Measurements from ENCODE around the gene KPNA3.
A peak's percentile ranks its signal among the peaks of the same experiment; 100 is the strongest.
"Not testable (repeated sequence)": the region's sequence is repeated elsewhere in the genome, so short reads cannot be mapped to it uniquely, and the experiment has no call there.

KPNA3 gene

DNA sequence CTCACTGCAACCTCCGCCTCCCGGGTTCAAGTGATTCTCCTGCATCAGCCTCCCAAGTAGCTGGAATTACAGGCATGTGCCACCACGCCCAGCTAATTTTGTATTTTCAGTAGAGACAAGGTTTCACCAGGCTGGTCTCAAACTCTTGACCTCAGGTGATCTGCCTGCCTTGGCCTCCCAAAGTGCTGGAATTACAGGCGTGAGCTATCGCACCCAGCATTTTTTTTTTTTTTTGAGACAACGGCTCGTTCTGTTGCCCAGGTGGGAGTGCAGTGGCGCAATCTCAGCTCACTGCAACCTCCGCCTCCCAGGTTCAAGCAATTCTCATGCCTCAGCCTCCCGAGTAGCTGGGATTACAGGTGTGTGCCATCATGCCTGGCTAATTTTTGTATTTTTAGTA is 10.6 kb upstream of the KPNA3 start:
- not testable (repeated sequence) for DNase-seq

DNA sequence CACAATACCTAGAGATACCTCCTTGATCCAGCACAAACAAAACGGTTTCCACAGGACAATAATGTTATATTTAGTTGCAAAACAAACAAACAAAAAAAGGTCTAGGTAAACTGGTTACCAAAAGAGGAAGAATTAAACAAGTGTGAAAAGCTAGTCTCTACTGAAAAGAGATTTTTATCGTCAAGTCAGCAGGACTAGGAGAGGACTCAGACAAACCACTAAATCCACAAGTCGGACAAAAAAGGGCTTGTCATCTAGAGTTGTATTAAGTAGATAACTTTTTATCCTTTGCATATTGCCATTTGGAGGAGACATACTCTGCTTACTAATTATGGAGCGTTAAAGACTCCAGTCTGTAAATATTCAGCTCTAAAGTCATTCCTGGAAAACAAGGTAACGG is 9.9 kb upstream of the KPNA3 start:
- DNase-seq, result no peak

DNA sequence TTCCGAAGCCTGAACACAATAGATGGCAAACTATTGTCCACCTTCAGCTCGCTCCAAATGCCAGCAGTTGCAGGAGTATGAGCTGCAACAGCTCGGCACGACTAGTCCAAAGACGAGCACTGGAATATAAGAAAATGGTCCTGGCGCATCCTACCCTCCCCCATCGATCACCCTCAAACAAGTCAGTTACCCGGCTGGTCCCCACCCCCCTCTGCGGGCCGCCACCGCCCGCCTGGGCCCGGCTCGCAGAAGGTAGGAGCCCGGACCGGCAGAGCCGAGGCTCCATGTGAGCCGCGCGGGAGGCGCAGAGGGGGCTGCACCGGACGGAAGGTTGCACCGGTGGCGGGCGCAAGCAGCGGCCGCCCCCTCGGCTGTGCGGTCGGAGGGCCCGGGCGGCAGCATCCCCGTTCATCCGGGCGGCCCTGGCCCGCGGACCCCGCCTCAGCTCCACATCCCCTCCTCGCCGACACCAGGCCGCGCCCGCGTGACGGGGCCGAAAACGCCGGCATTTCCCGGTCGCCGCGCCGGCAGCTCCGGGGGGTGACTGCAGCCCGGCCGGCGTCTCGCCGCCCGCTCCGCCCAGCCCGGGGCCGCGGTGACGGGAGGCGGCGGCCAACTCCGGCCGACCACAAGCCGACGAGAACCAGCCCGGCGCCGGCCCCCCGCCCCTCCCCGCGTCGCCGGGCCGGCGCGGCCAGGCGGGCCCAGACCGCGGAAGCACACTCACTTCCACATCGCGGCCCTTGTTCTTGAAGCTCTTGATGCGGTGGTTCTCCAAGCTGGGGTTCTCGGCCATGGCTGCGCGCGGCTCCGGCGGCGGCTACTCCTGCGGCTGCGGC is 552 bp downstream of the KPNA3 start:
- DNase-seq, result peak; percentile 61

DNA sequence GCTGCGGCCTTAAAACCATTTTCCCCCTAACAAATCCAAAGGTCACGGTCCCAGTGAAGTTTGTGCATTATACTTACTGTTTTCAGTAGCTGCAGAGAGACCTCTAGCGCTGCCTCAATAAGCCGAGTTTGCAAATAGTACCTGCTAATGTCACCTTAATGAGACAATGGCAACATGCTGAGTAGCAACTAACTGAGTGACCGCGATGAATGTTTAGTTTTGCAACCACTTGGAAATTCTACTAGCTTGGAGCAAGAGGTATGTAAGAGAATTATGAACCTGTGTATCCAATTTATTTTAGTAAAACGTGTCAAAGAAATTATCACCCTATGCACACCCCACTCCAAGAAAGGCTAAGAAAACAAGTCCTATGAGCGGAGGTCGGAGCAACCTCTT is 1.2 kb downstream of the KPNA3 start:
- DNase-seq, result peak; percentile 53

DNA sequence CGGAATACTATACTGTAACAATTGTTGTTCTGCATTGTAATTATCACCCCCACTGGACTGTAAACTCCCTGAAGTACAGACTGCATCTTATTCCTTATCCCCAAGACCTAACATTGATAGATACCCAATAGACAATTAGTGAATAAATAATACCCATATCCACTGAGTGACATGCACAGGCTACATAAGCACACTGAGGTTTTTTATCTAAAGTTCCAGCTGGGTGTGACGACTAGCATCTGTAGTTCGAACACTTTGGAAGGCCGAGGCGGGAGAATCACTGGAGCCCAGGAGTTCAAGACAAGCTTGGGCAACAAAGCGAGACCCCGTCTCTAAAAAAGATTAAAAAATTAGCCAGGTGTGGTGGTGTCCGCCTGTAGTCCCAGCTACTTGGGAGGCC is 2.5 kb downstream of the KPNA3 start:
- no peak for DNase-seq

DNA sequence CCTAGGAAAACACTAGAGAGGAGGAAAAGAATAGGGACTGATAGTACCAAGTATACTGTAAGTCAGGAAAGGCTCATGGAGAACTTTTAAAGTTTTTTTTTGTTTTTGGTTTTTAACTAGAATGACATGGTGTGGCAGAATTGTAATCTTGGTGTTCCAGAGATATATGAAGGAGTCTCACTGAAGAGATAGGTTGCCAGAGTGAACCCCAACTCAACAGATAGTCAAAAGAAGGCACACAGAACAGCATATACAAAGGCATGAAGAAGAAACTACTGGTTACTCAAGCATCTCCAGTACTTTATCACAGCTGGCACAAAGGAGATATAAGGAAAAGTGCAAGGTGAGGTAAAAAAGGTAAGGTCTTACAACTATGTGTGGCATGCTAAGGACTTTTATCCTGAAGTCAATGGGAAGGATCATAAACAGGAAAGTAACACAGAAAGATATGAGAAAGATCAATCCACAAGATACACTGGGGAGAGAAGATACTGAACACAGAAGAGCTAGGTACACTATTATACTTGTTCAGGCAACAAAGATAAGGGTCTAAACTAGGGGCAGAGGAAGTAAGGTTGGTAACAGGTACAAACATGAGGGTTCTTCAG is 6.0 kb downstream of the KPNA3 start:
- DNase-seq, result no peak

DNA sequence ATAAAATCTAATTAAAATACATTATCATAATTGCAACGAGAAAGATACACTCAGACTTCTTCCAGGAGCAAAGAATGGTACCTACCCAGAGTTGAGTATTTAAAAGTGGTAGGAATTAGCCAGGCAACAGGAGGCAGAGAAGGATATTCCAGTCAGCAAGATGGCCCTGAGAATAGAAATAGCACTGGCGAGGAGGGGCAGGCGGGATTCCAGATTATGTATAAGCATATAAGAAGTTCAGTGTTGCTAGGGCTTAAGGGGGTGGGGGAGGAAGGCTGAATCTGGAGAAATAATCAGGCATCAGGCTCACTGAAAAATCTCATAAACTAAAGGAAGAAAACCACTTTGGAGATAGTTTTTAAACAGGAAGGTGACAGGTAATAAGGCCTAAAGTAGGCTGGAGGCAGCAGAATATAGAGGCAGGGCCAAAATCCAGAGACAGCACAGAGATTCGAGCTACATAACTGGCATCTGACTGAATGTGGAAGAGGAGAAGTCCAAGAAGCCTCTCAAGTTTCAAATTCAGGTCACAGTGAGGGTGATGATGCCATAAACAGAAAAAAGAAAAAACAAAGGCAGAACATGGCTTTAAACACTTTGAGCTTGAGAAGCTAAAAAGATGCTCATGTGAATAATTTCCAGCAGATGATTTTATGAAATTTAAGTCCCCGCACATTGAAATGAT is 7.5 kb downstream of the KPNA3 start:
- DNase-seq, result no peak

DNA sequence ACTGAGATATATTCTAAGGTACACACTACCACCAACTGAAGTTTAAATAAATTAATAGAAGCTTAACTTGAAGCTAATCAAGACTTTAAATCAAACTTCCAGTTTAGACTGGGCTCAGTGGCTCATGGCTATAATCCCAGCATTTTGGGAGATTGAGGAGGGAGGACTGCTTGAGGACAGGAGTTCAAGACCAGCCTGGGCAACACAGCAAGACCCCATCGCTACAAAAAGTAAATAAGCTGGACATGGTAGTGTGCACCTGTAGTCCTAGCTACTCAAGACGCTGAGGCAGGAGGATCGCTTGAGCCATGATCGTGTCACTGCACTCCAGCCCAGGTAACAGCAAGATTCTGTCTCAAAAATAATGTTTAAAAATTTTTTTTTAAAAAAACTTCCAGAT is 8.6 kb downstream of the KPNA3 start:
- no peak for DNase-seq

DNA sequence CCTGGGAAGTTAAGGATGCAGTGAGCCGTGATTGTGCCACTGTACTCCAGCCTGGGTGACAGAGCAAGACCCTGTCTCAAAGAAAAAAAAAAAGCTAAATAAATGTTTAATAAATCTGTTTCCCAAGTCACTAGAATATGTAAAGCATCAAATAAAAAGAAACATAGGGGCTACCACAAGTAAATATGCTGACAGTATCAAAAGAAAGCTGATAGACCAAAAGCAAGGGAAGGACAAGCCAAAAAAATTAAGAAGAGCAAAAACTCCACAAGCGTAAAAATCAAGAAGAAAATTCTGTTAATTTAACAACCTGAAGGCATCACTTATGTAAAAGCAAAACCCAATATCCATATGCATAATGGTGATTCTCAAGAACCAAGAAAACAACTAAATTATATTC is 9.7 kb downstream of the KPNA3 start:
- no peak for DNase-seq

DNA sequence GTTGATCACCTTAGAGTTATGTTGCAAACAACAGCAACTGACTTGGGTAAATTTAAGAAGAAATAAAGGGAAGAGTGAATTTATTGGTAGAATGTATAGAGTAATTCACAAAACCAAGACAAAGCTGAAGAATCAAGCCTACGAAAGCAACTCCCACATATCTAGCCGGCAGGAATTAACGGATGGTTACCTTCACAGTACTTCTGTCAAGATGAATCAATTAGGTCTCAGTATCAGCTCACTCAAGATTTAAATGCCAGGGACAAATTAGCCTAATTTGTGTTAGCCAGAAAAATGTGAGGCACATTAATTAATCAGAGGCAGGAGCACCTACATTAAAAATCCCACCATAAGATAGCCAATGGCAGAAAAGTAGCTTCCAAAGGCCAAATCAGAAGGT is 10.7 kb downstream of the KPNA3 start:
- no peak for DNase-seq

DNA sequence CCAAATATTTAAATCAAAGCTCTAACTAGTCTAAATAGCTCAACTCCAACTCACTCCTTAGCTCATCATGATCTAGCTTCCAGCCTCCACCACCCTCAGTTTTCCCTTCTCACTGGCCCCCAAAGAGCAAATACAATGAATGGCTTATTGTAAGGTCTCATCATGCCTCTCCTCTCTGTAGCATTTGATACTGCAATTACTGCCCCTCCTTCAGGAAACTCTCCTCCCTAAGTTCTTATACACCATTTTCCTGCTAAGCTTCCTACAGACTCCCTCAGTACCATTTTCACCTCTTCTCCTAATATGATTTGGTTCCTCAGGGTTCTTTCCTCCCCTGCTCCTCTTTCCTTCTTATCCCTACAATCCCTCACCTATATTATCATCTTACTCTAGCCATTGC is 12.8 kb downstream of the KPNA3 start:
- DNase-seq, result no peak

DNA sequence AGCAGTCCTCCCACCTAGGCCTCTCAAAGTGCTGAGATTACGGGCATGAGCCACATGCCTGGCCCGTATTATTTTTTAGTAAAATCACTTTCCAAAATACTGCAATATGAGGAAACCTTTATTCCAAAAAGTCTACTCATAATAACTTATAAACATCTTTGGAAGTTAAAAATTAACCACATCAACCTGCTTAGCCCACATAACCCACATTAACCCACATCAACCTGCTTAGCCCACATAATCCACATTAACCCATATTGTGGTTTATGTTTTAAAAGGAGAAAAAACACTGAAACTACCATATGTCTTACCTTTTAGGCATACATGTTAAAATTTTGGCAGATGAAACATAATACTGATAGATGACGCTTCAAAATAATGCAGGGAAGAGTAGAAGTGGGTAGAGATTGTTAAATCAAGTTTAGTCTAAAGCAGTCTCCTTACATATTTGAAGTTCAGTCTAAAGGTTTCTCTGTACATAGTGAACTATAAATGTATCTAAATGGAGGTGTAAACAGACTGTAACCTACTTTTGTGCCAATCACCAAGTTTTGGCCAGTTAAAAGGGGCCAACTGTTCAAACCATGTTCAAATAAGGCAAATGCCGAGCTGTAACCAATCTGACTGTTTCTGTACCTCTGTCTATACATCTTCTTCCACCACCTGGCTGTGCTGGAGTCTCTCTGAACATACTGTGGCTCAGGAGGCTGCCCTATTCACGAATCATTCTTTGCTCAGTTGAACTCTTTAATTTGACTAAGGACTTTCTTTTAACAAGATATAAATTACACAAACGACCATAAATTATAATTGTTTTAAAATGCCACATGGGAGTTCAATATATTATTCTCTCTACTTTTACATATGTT is 14.5 kb downstream of the KPNA3 start:
- DNase-seq, result no peak

DNA sequence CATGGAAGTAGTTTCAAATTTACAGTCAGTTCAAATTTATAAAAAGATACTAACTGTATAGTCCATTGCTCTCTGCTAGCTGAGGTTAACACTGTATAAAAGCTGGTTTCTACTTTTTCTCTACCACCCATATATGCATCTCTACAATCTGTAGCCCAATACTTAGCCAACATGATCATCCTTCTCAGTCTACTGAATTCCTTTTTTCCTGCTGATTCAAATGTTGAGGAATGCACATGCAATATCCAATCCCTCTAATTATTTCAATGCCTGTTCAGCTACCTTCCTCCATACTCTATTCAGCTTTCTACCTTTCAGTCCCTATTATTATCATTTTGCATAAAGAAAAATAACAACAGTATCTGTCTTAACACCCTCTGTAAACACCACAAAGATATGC is 15.6 kb downstream of the KPNA3 start:
- no peak for DNase-seq

DNA sequence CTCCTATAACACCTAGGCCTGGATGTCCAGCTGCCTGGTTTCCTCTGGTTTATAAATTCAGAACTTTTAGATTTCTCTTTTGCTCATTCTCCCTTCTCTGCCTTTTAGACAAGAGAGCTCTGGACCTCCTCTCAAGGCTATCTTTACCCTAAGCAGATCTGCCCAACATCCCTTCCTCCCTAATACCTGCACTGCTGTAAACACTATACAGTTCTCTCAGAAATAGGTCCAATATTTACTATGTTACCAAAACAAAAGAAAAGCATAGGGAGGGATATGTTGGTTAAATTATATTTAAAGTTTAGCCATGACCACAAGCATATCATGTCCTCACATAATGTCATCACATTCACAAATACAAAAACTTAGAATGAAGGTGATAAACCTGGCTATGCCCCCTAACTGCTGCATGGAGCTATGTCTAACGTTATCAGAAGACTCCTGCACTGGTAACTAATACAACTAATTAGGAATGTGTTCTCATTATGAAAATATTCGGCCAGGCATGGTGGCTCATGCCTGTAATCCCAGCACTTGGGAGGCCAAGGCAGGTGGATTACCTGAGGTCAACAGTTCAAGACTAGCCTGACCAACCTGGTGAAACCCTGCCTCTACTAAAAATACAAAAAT is 18.0 kb downstream of the KPNA3 start:
- no peak for DNase-seq

DNA sequence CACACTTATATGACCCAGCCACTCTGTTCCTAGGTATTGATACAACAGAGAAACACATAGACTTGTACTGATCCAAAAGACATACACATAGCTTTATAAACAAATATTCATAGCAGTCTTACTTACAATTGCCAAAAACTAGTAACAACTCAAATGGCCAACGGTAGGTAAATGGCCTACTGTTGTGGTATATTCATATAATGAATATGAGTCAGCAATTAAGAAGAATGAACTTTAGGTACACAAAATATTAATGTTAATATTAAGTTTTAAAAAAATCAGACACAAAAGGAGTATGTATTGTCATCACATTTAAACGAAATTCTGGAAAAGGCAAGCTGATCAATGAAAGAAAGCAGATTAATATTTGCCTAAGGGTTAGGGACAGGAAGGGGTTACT is 19.7 kb downstream of the KPNA3 start:
- no peak for DNase-seq

DNA sequence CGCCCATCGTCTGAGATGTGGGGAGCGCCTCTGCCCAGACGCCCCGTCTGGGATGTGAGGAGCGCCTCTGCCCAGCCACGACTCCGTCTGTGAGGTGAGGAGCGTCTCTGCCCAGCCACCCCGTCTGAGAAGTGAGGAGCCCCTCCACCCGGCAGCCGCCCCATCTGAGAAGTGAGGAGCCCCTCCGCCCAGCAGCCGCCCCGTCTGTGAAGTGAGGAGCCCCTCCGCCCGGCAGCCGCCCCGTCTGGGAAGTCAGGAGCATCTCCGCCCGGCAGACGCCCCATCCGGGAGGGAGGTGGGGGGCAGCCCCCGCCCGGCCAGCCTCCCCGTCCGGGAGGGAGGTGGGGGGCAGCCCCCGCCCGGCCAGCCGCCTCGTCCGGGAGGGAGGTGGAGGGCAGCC is 30.7 kb downstream of the KPNA3 start:
- not testable (repeated sequence) for DNase-seq

DNA sequence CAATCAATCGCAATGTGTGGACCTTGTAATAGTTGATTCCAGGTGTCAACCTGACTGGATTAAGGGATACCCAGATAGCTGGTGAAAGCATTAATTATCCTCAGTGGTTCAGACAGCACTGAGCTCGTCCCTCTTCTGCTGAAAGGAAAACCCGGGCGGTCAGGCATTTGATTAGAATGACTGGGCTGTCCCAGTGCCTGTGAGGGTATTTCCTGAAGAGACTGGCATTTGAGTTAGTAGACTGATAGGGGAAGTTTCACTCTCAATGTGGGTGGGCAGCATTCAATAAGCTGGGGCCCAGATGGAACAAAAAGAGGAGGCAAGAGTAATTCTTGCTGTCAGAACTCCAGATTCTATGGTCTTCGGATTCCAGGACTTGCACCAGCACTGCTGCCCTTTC is 31.9 kb downstream of the KPNA3 start:
- no peak for DNase-seq

DNA sequence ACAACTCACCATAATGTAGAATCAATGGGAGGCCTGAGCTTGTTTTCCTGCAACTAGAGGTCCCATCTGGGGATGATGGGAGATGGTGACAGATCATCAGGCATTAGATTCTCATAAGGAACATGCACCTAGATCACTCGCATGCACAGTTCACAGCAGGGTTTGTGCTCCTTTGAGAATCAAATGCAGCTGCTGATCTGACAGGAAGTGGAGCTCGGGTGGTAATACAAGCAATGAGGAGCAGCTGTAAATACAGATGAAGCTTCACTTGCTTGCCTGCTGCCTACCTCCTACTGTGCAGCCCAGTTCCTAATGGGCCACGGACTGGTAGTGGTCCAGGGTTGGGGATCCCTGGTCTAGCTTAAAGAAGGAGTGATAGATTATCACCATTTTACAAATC is 33.0 kb downstream of the KPNA3 start:
- peak; percentile 3 for DNase-seq

DNA sequence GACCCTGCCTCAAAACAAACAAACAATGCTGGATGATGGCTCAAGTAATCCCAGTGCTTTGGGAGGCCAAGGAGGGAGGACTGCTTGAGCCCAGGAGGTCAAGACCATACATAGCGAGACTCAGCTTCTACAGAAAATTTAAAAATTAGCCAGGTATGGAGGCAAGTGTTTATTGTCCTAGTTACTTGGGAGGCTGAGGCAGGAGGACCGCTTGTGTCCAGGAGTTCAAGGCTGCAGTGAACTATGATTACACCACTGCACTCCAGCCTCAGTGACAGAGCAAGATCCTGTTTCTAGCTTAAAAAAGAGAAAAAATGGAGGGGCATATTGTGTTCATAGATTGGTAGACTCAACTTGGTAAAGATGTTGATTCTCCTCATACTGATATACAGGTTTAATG is 36.2 kb downstream of the KPNA3 start:
- DNase-seq, result no peak

DNA sequence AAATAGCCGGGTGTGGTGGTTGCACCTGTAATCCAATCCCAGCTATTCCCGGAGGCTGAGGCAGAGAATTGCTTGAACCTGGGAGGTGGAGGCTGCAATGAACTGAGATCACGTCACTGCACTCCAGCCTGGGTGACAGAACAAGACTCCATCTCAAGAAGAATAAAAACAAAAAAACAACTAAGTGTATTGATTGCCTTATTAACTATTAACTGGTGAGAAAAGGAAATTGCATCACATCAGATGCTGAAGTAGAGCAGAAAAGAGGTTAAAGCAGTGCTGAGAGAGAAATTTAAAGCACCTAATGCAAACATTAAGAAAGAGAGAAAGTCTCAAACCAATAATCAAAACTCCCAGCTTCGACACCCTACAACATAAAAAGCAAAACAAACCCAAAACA is 38.3 kb downstream of the KPNA3 start:
- DNase-seq, result no peak

DNA sequence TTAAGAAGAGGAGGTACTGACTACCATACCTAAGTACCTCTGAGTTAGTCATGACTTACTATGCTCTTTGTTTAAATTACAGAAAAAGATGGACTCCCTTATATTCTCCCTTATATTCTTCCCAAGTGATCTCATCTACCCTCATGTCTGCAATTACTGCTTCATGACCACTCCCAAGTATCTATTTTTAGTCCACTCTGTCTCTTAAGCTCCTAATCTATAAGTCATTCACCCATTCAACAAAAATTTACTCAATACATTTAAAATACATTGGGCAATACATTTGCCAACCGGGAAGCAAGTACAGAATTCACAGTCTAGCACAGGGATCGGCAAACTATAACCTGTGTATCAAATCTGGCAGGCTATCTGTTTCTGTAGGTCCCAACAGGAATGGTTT is 42.6 kb downstream of the KPNA3 start:
- no peak for DNase-seq

DNA sequence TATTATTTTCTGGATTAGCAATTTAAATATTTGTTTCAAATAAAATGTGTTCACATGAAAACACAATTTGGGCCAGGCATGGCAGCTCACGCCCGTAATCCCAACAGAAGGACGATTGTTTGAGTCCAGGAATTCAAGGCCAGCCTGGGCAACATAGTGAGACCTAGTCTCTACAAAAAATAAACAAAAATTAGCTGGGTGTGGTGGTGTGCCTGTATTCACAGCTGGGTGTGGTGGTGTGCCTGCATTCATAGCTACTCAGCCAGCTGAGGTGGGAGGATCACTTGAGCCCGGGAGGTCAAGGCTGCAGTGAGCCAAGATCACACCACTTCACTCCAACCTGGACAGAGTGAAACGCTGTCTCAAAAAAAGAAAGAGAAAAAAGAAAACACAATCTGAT is 46.4 kb downstream of the KPNA3 start:
- peak; percentile 60 for DNase-seq

DNA sequence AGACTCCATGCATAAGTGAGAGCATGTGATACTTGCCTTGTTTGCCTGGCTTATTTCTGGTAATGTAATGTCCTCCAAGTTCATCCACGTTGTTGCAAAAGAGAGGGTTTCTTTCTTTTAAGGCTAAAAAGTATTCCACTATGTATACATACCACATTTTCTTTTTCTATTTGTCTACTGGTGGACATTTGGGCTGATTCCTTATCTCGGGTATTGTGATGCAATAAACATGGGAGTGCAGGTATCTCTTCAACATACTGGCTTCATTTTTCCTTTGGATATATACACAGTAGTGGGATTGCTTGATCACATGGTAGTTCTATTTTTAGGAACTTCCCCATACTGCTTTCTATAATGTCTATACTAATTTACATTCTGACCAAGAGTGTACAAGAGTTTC is 51.6 kb downstream of the KPNA3 start:
- no peak for DNase-seq

All from NCI-H69 (cell line).